PFSK-1 (cell line): ENCODE results near the gene GNB1L.

ENCODE experiments used
- FOXP2 ChIP-seq: optimal IDR thresholded peaks from 2 replicates; pipeline ENCODE3; 2011; ENCODE audit warnings: borderline replicate concordance, control low read depth, inconsistent platforms; ENCODE audit not compliant: insufficient read depth; ENCODE audit errors: extremely low read length, extremely low read depth
- POLR2AphosphoS5 ChIP-seq: IDR thresholded peaks from 2 replicates; pipeline ENCODE4 v1.6.1; 2012; ENCODE audit warnings: low read depth, mild to moderate bottlenecking, control low read depth, low read length, moderate library complexity
- REST ChIP-seq, 2 experiments: IDR thresholded peaks; 2 replicates each; pipeline versions ENCODE4 v1.6.1 to v1.8.0; 2011 to 2012; ENCODE audit warnings: low read depth in 2 of 2, low read length in 2 of 2, control low read depth in 1 of 2, inconsistent platforms in 1 of 2, mild to moderate bottlenecking in 1 of 2, moderate library complexity in 1 of 2; ENCODE audit not compliant: insufficient read depth in 1 of 2
- SIN3A ChIP-seq: IDR thresholded peaks from 2 replicates; pipeline ENCODE4 v1.6.1; 2012; ENCODE audit warnings: mild to moderate bottlenecking, low read length, moderate library complexity, borderline replicate concordance; ENCODE audit not compliant: insufficient read depth
- TAF1 ChIP-seq: IDR thresholded peaks from 2 replicates; pipeline ENCODE4 v1.6.1; 2012; ENCODE audit warnings: low read length, control low read depth, borderline replicate concordance; ENCODE audit not compliant: insufficient read depth

DNA sequence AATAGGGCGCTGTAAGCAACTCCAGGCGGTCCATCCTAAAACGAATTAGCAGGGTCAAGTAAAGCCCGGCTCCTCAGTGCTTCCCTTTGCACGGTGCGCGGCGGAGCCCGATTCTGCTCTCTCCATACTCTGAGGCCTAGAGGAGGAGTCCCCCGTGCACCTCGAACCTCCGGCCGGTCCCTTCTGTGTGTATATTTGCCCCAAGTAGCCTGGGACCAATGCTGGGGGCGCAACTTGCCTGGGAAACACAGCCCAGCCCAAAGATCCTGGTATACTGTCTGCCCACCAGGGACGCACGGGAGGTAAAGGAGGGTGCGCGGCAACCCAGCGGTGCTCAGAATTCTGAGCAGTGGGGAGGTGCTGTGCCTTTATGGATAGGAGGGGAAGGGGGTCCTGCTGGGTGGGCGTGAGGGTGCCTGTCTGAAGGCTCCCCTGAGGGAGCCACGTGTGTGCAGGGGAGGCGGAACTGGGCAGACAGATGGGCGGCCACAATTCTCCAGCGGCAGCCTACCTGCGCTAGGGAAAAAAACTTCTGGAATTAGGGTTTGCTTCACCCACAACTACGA, 98.9 kb downstream of the GNB1L start:
- no peak for TF ChIP-seq POLR2AphosphoS5
- TF ChIP-seq REST (IDR thresholded peaks at IDR 0.05; ENCODE audit: insufficient read depth in 1 of 2, low read depth in 2 of 2, low read length in 2 of 2): no peak
- TF ChIP-seq TAF1: no peak
- TF ChIP-seq FOXP2: no peak
- no peak for TF ChIP-seq SIN3A
